Small intestine (tissue), 7 donors: ENCODE results near the gene ERAL1. TPM values are rescaled to one million over a fixed set of nuclear protein-coding genes. Genes with fewer than 3 reads are reported as not detected.
"Not testable (repeated sequence)": the region's sequence is repeated elsewhere in the genome, so short reads cannot be mapped to it uniquely, and the experiment has no call there.

Source experiments
- DNase-seq, 2 donors: peaks; one replicate each; pipeline versions ENCODE4 v3.0.0 to v3.0.0-alpha.2; 2013
- FAIRE-seq: peaks from 2 replicates; lab custom pipeline; 2012; peaks lifted over from hg19 to GRCh38; lab: Jason Lieb, UNC
- H3K27ac ChIP-seq, 3 donors: one replicate each; pipeline ENCODE4 v1.5.1; 2013; ENCODE audit warnings: low read length in 2 of 3, mild to moderate bottlenecking in 2 of 3, control low read depth in 1 of 3, inconsistent platforms in 1 of 3, low read depth in 1 of 3, moderate library complexity in 1 of 3
- H3K27me3 ChIP-seq, 3 donors: one replicate each; pipeline ENCODE4 v1.6.1; 2013; ENCODE audit warnings: low read length in 3 of 3, inconsistent platforms in 1 of 3; ENCODE audit not compliant: control insufficient read depth in 3 of 3, insufficient read depth in 3 of 3
- H3K36me3 ChIP-seq, 3 donors: one replicate each; pipeline ENCODE4 v1.6.1; 2013; ENCODE audit warnings: low read length in 3 of 3, inconsistent platforms in 1 of 3, low read depth in 1 of 3, mild to moderate bottlenecking in 1 of 3, moderate library complexity in 1 of 3; ENCODE audit not compliant: control insufficient read depth in 3 of 3, insufficient read depth in 2 of 3
- H3K4me1 ChIP-seq, 3 donors: one replicate each; pipeline ENCODE4 v1.6.1; 2013; ENCODE audit warnings: low read length in 2 of 3, inconsistent platforms in 1 of 3, low read depth in 1 of 3, mild to moderate bottlenecking in 1 of 3, moderate library complexity in 1 of 3; ENCODE audit not compliant: control insufficient read depth in 3 of 3, insufficient read depth in 2 of 3
- H3K4me3 ChIP-seq, 3 donors: one replicate each; pipeline ENCODE4 v1.5.1; 2013; ENCODE audit warnings: low read length in 3 of 3, control low read depth in 1 of 3, inconsistent platforms in 1 of 3, low read depth in 1 of 3, mild to moderate bottlenecking in 1 of 3, moderate library complexity in 1 of 3
- H3K9me3 ChIP-seq, 2 donors: one replicate each; pipeline ENCODE4 v1.6.1; 2013; ENCODE audit warnings: low read depth in 1 of 2, low read length in 1 of 2; ENCODE audit not compliant: control insufficient read depth in 2 of 2, insufficient read depth in 1 of 2
- WGBS, 3 donors: extraction: QIAGEN DNeasy Blood & Tissue Kit; methylation state at CpG; one replicate each; pipeline ENCODE4 v1.1.7; 2013; 5-methylcytosine and 5-hydroxymethylcytosine counted together
- polyA plus RNA-seq, 4 donors: library from polyadenylated mRNA; stranded (reverse) in 3 of 4; unstranded in 1 of 4; fragments of 200-250 nt in 3 of 4; fragments of 120-200 nt in 1 of 4; gene quantifications; one replicate each; pipeline versions ENCODE4 v1.2.1 to v1.2.3, GENCODE V29; 2013
- donor health status: healthy with polysubstance abuse.
- donor health status: control.
- donor health status: control.
- donor health status: Bipolar disorder and iron deficiency.
- donor health status: healthy.

ERAL1 gene
- polyA plus RNA-seq, 4 donors: 38.5 to 48.9 (median 46.7) TPM

DNA sequence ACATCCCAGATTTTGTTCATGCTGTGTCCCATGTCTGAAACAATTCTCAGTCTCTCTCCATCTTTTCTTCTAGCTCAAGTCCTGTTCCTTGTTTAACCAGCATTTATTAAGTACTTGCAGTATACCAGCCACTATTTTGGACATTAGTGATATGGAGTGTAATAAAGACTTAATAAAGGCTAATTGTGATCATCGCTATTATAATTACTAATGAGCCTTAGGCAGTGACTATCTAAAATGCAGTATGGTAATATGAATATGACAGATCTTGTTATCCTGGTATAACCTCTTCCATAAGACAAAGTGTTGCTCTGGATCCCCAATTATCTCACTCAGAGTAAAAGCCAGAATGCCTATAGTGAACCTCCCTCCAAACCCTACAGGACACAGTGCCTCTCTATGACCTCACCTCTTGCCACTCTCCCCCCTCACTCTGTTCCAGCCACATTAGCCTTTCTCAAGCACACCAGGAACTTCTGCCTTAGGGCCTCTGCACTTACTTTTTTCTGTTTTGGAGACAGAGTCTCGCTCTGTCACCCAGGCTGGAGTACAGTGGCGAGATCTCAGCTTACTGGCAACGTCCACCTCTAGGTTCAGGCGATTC lies 44.5 kb downstream of the ERAL1 start:
- no peak overlapping the region for H3K4me3 ChIP-seq
- DNase-seq (no peak), FAIRE-seq (no peak)
- H3K27ac ChIP-seq: no peak overlapping the region
- H3K27me3 ChIP-seq: no peaks in the 10 kb centered on the region
- WGBS, 3 donors: 96 to 98% (median 97%) methylated on average over 5 of the region's 5 CpGs
- peaks cover 2 to 30% (median 9%) of the 10 kb centered on the region in 3 donors for H3K4me1 ChIP-seq
- no peaks in the 10 kb centered on the region for H3K9me3 ChIP-seq
- peaks cover 0 to 18% (median 0%) of the 10 kb centered on the region in 3 donors for H3K36me3 ChIP-seq

DNA sequence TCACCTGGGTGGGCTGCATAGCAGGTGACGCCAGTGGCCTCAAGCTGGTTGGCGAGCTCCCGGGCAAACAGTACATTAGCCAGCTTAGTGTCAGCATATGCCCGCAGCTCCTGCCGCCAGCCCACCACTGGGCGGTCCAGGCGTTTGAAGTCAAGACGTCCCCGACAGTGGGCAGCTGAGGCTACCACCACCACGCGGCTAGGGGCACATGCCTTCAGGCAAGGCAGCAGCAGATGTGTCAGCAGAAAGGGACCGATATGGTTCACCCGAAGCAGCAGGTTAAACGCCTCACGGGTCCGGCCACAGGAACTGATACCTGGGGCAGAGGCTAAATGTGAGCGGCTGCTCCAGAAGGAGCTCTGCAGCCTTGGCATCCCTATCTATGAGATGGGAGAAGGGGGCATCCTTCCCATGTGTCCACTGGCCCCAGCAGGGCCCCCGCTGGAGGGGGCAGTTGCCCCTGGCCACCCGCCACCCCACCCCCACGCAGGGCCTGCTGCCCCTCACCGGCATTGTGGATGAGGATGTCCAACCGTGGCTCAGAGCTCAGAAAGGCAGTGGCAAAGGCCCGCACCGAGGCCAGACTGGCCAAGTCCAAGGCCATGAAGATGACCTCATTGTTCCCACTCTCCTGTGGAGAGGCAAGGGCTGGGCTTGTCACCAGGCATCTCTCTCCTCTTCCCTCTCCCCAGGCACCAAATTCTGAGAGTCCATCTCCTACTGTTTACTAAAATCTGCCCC lies 46.3 kb downstream of the ERAL1 start:
- no peak overlapping the region for H3K27ac ChIP-seq
- H3K27me3 ChIP-seq: no peaks in the 10 kb centered on the region
- H3K4me1 ChIP-seq: peaks cover 2 to 26% (median 8%) of the 10 kb centered on the region in 3 donors
- FAIRE-seq: no peak
- DNase-seq: no peak
- H3K4me3 ChIP-seq: no peak overlapping the region
- 89 to 93% (median 89%) methylated on average over 24 of the region's 24 CpGs for WGBS, 3 donors
- peaks cover 0 to 20% (median 4%) of the 10 kb centered on the region in 3 donors for H3K36me3 ChIP-seq
- H3K9me3 ChIP-seq: no peaks in the 10 kb centered on the region

DNA sequence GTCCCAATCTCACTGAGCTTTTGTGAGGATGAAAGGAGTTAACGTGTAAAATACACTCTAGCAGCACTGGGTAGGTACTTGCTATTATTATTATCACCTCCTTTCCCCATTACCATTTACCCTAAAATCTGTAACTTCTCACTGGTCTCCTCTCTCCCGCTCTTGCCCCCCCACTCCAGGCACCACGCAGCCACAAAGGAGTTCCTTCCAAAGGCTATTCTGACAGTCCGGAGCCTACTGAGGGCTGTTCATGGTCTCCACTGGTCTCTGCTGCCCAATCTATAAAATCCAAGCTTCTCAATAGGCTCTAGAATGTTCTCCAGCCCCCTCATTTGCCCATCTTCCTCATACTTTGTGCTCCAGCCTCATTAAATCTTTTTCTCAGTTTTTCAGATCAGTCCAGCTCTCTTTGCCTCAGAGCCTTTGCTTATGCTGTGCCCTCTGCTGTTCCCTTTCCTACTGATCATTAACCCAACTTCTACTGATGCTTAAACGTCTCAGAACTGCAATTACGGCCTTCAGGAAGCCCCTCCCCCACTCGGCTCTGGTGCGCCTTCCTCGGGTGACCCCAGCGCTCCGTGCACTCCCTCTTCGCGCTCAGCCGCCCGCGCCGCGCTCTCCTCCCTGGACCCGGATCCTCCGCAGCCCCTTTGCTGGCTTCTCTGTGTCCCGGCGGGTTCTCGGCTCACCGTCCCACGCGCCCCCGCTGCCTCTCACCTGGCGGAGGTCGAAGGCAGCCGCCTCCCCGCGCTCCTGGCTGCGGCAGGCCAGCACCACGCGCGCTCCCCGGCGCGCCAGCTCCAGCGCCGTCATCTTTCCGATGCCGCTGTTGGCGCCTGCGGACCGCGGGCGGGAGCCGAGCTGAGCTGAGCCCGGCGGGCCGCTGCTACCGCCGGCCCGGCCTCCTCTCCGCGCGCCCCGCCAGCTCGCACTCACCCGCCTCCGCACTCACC lies 47.3 kb downstream of the ERAL1 start:
- peaks cover 2 to 23% (median 4%) of the 10 kb centered on the region in 3 donors for H3K4me1 ChIP-seq
- DNase-seq (peak; percentile 17 to 53), FAIRE-seq (no peak)
- H3K9me3 ChIP-seq: no peaks in the 10 kb centered on the region
- peaks cover 3 to 30% (median 7%) of the 10 kb centered on the region in 3 donors for H3K36me3 ChIP-seq
- peak overlapping the region; percentile 61 to 67 (median 62) for H3K4me3 ChIP-seq
- WGBS, 3 donors: 5% methylated on average over 58 to 62 of the region's 62 CpGs
- H3K27me3 ChIP-seq: no peaks in the 10 kb centered on the region
- H3K27ac ChIP-seq: peak overlapping the region; percentile 83 to 87 (median 83)

DNA sequence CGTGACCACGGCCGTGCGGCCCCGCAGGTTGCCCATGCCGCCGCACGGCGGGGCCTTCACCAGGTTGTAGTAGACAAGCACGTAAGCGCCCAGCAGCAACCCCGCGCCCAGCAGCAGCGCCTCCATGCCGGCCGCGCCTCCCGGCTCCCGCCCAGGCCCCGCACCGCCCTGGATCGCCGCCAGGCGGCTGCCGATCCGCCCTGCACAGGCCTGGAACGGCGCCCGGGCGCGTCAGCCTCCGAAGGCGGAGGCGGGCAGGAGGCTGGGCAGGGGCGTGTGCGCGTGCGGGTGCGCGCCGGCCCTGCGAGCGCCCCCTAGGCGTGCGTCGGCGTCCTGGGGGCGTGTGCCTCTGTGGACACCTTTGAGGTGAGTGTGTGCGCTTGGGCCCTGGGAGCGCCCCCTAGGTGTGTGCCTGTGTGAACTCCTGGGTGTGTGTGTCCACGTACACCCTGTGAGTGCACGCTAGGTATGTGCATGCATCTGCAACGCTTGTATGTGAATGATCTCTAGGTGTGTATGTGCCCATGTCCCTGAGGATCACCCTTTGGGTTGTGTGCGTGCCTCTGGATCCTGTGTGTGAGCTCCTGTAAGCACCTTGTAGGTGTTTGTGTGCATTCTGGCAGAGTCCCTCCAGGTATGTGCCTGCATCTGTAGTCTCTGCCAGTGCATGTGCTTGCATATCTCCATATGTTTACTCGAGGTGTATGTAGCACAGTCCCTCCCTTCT lies 48.2 kb downstream of the ERAL1 start, which contains the start of gene DHRS13:
Gene DHRS13 (minus strand): TSS at position 261 of the 727 bp plus-strand sequence. CDS start 135 bp downstream, at position 126.
- Histone ChIP-seq H3K36me3 (peaks cover 3 to 37% (median 7%) of the 10 kb centered on the region in 3 donors), H3K4me1 (peaks cover 2 to 19% (median 4%) of the 10 kb centered on the region in 3 donors), H3K4me3 (peak within 1 kb of the TSS; percentile 61 to 67 (median 62)), H3K27me3 (no peaks in the 10 kb centered on the region), H3K9me3 (no peaks in the 10 kb centered on the region), H3K27ac (peak within 1 kb of the TSS; percentile 83 to 87 (median 83))
- WGBS, 3 donors: 0 to 1% (median 1%) methylated on average over 45 to 55 of the region's 55 CpGs
- DNase-seq (peak; percentile 95 to 98), FAIRE-seq (no peak)

DNA sequence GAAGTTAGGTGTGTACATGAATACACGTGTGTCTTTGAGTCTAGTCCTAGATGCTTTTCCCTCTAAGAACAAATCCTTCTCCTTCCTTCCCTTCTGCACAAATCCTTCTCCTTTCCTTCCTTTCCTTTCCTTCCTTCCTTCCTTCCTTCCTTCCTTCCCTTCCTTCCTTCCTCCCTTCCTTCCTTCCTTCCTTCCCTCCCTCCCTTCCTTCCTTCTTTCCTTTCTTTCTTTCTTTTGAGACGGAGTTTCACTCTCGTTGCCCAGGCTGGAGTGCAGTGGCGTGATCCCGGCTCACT lies 48.7 kb downstream of the ERAL1 start:
- H3K36me3 ChIP-seq: peaks cover 7 to 41% (median 8%) of the 10 kb centered on the region in 3 donors
- peaks cover 2 to 14% (median 4%) of the 10 kb centered on the region in 3 donors for H3K4me1 ChIP-seq
- not testable (repeated sequence) for H3K4me3 ChIP-seq, H3K27me3 ChIP-seq, FAIRE-seq, H3K9me3 ChIP-seq, DNase-seq
- WGBS, 3 donors: 46 to 59% (median 51%) methylated on average over 5 of the region's 5 CpGs
- H3K27ac ChIP-seq: peak overlapping the region in 2 of 3 donors; percentile 29 to 81

DNA sequence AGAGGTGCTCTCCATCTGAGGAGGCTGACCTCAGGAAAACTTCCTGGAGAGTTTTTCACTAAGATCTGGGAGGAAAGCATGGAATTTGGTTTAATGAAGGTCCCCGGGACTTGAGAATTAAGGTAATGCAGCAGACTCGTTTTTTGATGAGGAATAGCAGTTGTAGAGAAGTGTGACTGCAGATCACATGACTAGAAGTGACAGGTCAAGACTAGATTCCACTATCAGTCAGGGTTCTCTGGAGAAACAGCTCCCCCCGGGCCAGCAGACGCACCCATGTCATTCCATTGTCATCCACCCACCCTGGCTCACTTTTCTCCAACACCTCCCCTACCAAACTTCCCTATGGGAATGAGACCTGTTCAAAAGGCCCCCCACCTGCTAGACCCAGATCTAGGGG lies 50.0 kb downstream of the ERAL1 start:
- no peak for FAIRE-seq
- H3K27me3 ChIP-seq: no peaks in the 10 kb centered on the region

DNA sequence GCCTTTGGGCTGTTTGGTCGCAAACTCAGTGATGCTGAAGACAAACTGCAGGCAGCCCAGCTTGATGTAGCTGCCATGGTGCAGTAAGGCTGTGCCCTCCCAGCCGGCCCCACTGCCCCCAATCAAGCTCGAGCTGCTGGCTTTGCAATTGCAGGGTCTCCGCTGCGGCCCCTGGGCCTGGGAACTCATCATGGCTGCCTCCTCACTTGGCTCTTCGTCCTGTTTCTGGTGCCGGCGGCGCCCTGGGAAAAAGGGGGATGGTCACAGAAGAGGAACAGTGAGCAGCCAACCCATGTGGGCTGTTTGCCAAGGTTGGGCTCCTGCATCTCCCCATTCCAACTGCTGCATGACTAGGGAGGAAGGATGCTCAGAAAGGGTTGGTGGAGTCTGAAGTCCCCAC lies 51.5 kb downstream of the ERAL1 start:
- no peak overlapping the region for H3K27ac ChIP-seq
- H3K27me3 ChIP-seq: no peaks in the 10 kb centered on the region
- no peak overlapping the region for H3K4me3 ChIP-seq
- peaks cover 2 to 12% (median 4%) of the 10 kb centered on the region in 3 donors for H3K4me1 ChIP-seq
- WGBS, 3 donors: 84 to 94% (median 94%) methylated on average over 8 to 9 of the region's 9 CpGs
- DNase-seq (no peak), FAIRE-seq (no peak)
- peaks cover 22 to 55% (median 27%) of the 10 kb centered on the region in 3 donors for H3K36me3 ChIP-seq
- H3K9me3 ChIP-seq: no peaks in the 10 kb centered on the region

More for the DNA sequence above, 50.0 kb downstream of the ERAL1 start:
- Histone ChIP-seq H3K9me3 (no peaks in the 10 kb centered on the region), H3K27ac (no peak overlapping the region), H3K36me3 (peaks cover 12 to 49% (median 14%) of the 10 kb centered on the region in 3 donors), H3K4me1 (peaks cover 2 to 12% (median 4%) of the 10 kb centered on the region in 3 donors), H3K4me3 (no peak overlapping the region)
- DNase-seq: no peak
- WGBS, 3 donors: 48 to 66% (median 65%) methylated on average over 4 of the region's 4 CpGs
